HepG2 (cell line): ENCODE data around the gene PATZ1. TPM values are rescaled to one million over a fixed set of nuclear protein-coding genes. Genes with fewer than 3 reads are reported as not detected.

Source experiments
- CCAR2 ChIP-seq: fragments of 200-400 bp; formaldehyde crosslinking; optimal IDR thresholded peaks from 2 replicates; pipeline ENCODE3; 2018; ENCODE audit warnings: low read depth, mild to moderate bottlenecking, low read length, moderate library complexity
- DR1 ChIP-seq: sonication (generic); formaldehyde crosslinking; IDR thresholded peaks from 2 replicates; pipeline ENCODE4 v1.8.0; 2021; ENCODE audit warnings: mild to moderate bottlenecking, missing genetic modification reagents, inconsistent platforms
- E2F2 ChIP-seq: sonication (generic); formaldehyde crosslinking; IDR thresholded peaks from 2 replicates; pipeline ENCODE4 v1.4.0; 2020; ENCODE audit warnings: missing genetic modification reagents, borderline replicate concordance
- ELF1 ChIP-seq: sonication (generic); formaldehyde crosslinking; IDR thresholded peaks from 2 replicates; pipeline ENCODE4 v1.4.0; 2020; ENCODE audit warnings: missing genetic modification reagents
- ELF3 ChIP-seq: IDR thresholded peaks from 2 replicates; pipeline ENCODE4 v1.6.1; 2016; ENCODE audit warnings: missing genetic modification reagents, missing compliant biosample characterization
- GRHL1 ChIP-seq: sonication (generic); formaldehyde crosslinking; conservative IDR thresholded peaks from 2 replicates; pipeline ENCODE4 v1.8.0; 2022; ENCODE audit warnings: missing genetic modification reagents
- HNRNPUL1 ChIP-seq: fragments of 200-400 bp; formaldehyde crosslinking; IDR thresholded peaks from 2 replicates; pipeline ENCODE4 v1.6.1; 2017; ENCODE audit warnings: low read depth, mild to moderate bottlenecking, low read length, moderate library complexity
- IKZF5 ChIP-seq: IDR thresholded peaks from 2 replicates; pipeline ENCODE4 v1.6.1; 2018; ENCODE audit warnings: missing genetic modification reagents, mild to moderate bottlenecking, missing compliant biosample characterization
- LCORL ChIP-seq, 2 experiments: fragments of 450-650 bp in 1 of 2; sonication (generic) in 1 of 2; formaldehyde crosslinking in 1 of 2; IDR thresholded peaks; 2 replicates each; pipeline versions ENCODE4 v1.5.0 to v1.6.1; 2017 to 2020; ENCODE audit warnings: antibody characterized with exemption in 1 of 2, missing genetic modification reagents in 1 of 2
- MED8 ChIP-seq: sonication (generic); formaldehyde crosslinking; IDR thresholded peaks from 2 replicates; pipeline ENCODE4 v1.8.1; 2023; ENCODE audit warnings: mild to moderate bottlenecking, missing genetic modification reagents; ENCODE audit not compliant: insufficient replicate concordance
- NFE2L2 ChIP-seq: fragments of 150-350 bp; IDR thresholded peaks from 2 replicates; pipeline ENCODE4 v1.6.1; 2014; ENCODE audit warnings: low read length
- PCBP1 ChIP-seq: fragments of 200-400 bp; formaldehyde crosslinking; IDR thresholded peaks from 2 replicates; pipeline ENCODE4 v1.6.1; 2017; ENCODE audit warnings: mild to moderate bottlenecking, low read depth, low read length, borderline replicate concordance
- PTBP1 ChIP-seq: fragments of 200-400 bp; formaldehyde crosslinking; IDR thresholded peaks from 2 replicates; pipeline ENCODE4 v1.6.1; 2018; ENCODE audit warnings: low read length, low read depth; ENCODE audit not compliant: poor library complexity, severe bottlenecking
- SIX4 ChIP-seq: sonication (generic); formaldehyde crosslinking; IDR thresholded peaks from 2 replicates; pipeline ENCODE4 v1.4.0; 2020; ENCODE audit warnings: missing genetic modification reagents
- SOX5 ChIP-seq: IDR thresholded peaks from 2 replicates; pipeline ENCODE4 v1.6.1; 2016; ENCODE audit warnings: borderline replicate concordance
- STAG1 ChIP-seq: sonication (generic); formaldehyde crosslinking; IDR thresholded peaks from 2 replicates; pipeline ENCODE4 v1.4.0; 2020; ENCODE audit warnings: missing genetic modification reagents
- TFAP4 ChIP-seq: sonication (generic); IDR thresholded peaks from 2 replicates; pipeline ENCODE4 v1.6.1; 2016; ENCODE audit warnings: low read depth, borderline replicate concordance
- XRCC5 ChIP-seq: fragments of 200-400 bp; formaldehyde crosslinking; optimal IDR thresholded peaks from 2 replicates; pipeline ENCODE3; 2017; ENCODE audit warnings: mild to moderate bottlenecking, low read length
- ZKSCAN1 ChIP-seq: fragments of 150-350 bp; IDR thresholded peaks from 2 replicates; pipeline ENCODE4 v1.6.1; 2014; ENCODE audit warnings: low read length
- ZNF276 ChIP-seq: sonication (generic); formaldehyde crosslinking; IDR thresholded peaks from 2 replicates; pipeline ENCODE4 v1.4.0; 2020; ENCODE audit warnings: mild to moderate bottlenecking, low read depth, missing genetic modification reagents
- ZNF501 ChIP-seq: sonication (generic); formaldehyde crosslinking; IDR thresholded peaks from 2 replicates; pipeline ENCODE4 v1.5.1; 2020; ENCODE audit warnings: mild to moderate bottlenecking, moderate library complexity, missing genetic modification reagents
- ZNF747 ChIP-seq: sonication (generic); formaldehyde crosslinking; IDR thresholded peaks from 2 replicates; pipeline ENCODE4 v1.8.1; 2023; ENCODE audit warnings: missing genetic modification reagents, mild to moderate bottlenecking, borderline replicate concordance
- polyA plus RNA-seq, 8 experiments: library from polyadenylated mRNA; depleted of rRNA in 3 of 8; stranded (reverse) in 7 of 8; unstranded in 1 of 8; fragments of >200 nt; fragmentation: Illumina TruSeq in 4 of 8; extraction: Trizol in 4 of 8; gene quantifications; 2 replicates each; pipeline versions ENCODE4 v1.2.1 to v1.2.3, GENCODE V29; 2011 to 2016; ENCODE audit warnings: low read depth in 4 of 8, missing spikeins in 1 of 8, mixed read lengths in 1 of 8; ENCODE audit not compliant: insufficient read depth in 1 of 8
- total RNA-seq, 5 experiments: library from RNA; depleted of rRNA; stranded (reverse); fragments of >200 nt; fragmentation: Illumina TruSeq; extraction: Trizol; gene quantifications; 2 replicates each; pipeline ENCODE4 v1.2.3, GENCODE V29; 2016; ENCODE audit warnings: low read depth in 1 of 5

The PATZ1 gene
- total and polyA plus RNA-seq, 2 of the 13 experiments (the other 11 are each of a cell fraction or from before 2014, with no cell fraction given): 24.9 to 30.5 TPM

- peak; percentile 25 for TF ChIP-seq MED8 (CRISPR knock-in tag)
- TF ChIP-seq HNRNPUL1: no peak
- peak; percentile 78 for TF ChIP-seq ZNF501
- peak; percentile 89 for TF ChIP-seq ZNF747 (CRISPR knock-in tag)
- TF ChIP-seq NFE2L2: no peak
- 0 out of 2 replicates have a peak, but pooled peaks have one; percentile 46 for TF ChIP-seq E2F2 (CRISPR knock-in tag)
- TF ChIP-seq CCAR2: no peak
- TF ChIP-seq PTBP1: no peak
- TF ChIP-seq ELF1 (CRISPR knock-in tag): peak; percentile 25; the same call in 1 of the 2 replicates
- no peak for TF ChIP-seq SIX4
- TF ChIP-seq GRHL1: no peak
- no peak for TF ChIP-seq LCORL (IDR thresholded peaks at IDR 0.05)
- TF ChIP-seq LCORL (CRISPR knock-in tag; IDR thresholded peaks at IDR 0.05): peak; percentile 94
- peak; percentile 56 for TF ChIP-seq XRCC5
- 0 out of 2 replicates have a peak, but pooled peaks have one; percentile 23 for TF ChIP-seq IKZF5 (CRISPR knock-in tag)
- no peak for TF ChIP-seq ZKSCAN1
- TF ChIP-seq ELF3 (CRISPR knock-in tag): peak; percentile 78; the same call in 1 of the 2 replicates
- 0 out of 2 replicates have a peak, but pooled peaks have one; percentile 49 for TF ChIP-seq DR1 (CRISPR knock-in tag)
- TF ChIP-seq TFAP4: peak; percentile 20; the same call in 1 of the 2 replicates
- TF ChIP-seq SOX5: peak; percentile 72; the same call in 1 of the 2 replicates
- no peak for TF ChIP-seq STAG1
- TF ChIP-seq ZNF276: 0 out of 2 replicates have a peak, but pooled peaks have one; percentile 34
- no peak for TF ChIP-seq PCBP1
Observed at GRCh38 chr22:31290494-31291471, 55.4 kb downstream of the PATZ1 start (continued).
